ENCODE results near the gene COMTD1.
"Not testable (repeated sequence)": the region's sequence is repeated elsewhere in the genome, so short reads cannot be mapped to it uniquely, and the experiment has no call there.

Gene COMTD1

GRCh38 chr10:75195035-75195763 lies 40.6 kb downstream of the COMTD1 start:
- no peak for DNase-seq (ENCODE audit: low spot score)

GRCh38 chr10:75194625-75195024 lies 41.1 kb downstream of the COMTD1 start:
- not testable (repeated sequence) for DNase-seq (ENCODE audit: low spot score)

GRCh38 chr10:75191821-75192568 lies 43.8 kb downstream of the COMTD1 start:
- DNase-seq (ENCODE audit: low spot score): peak; percentile 48

GRCh38 chr10:75189266-75190096 lies 46.3 kb downstream of the COMTD1 start:
- DNase-seq (ENCODE audit: low spot score): no peak

- DNase-seq (ENCODE audit: low spot score): not testable (repeated sequence)
Observed at GRCh38 chr10:75188522-75188921, 47.2 kb downstream of the COMTD1 start.

GRCh38 chr10:75187961-75188426 lies 47.8 kb downstream of the COMTD1 start:
- DNase-seq (ENCODE audit: low spot score): peak; percentile 72

- DNase-seq (ENCODE audit: low spot score): no peak
Observed at GRCh38 chr10:75186310-75186709, 49.4 kb downstream of the COMTD1 start.

Data from hematopoietic multipotent progenitor cell treated with erythropoietin and hydrocortisone succinate and interleukin-3 and kit ligand, for 15 days (in vitro differentiated cells).